GM18499 (cell line): Measurements from ENCODE around the gene KRT1.

Experiments
- ATAC-seq: cut with Tn5 transposase; IDR thresholded peaks from one replicate; pipeline ENCODE4 v1.9.1; 2021; ENCODE audit warnings: moderate number of reproducible peaks; ENCODE audit not compliant: insufficient read depth, unreplicated experiment

KRT1 gene

DNA sequence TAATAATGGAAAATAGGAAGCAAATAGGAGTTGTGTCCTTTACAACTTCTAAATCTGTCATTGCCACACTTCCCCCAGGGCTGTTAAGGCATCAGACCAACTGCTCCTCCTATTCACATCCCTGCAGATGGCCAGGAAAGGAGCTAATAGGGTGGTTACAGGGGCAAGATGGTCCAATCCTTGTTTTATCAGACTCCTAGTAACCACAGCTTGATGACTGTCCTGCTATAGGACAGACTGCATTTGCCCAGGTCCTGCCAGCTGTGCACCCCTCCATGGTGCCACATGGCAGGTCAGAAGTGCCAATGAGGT is 17.3 kb downstream of the KRT1 start:
- ATAC-seq = no peak

DNA sequence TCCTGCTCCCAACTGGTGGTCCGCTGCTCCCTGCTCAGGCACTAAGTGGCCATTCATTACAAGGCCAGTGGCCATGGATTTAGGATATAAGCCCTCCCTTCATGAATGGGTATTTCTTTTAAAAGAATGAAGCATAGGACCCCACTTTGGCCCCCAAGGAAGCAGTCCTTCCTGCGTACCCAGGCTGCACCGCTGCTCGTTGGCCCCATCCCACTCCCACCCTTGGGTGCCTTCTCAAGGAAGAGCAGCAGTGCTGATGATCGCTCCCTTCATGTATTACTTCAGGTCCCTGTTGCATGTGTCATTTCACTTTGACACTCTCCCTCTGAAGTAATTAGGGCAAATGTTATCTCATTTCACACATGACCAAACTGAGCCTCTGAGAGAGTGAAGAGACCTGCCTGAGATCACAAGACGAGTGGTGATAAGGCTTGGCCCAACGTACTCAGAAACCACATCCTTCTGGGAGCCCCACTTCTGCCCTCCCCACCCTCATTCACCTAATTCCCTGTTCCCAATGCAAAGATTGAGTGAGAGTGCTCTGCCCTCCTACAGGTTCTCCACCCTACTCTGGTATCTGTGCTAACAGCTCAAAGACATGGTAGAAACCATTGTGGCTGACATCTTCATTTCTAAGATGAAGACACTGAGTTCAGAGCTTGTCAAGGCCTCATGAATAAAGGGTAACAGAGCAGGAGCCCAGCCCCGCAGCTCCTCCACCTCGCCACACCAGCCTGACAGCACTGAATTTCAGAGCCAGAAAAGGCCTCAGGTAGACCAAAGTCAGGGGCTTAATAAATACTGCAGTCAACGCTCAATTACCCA is 17.9 kb downstream of the KRT1 start:
- ATAC-seq = no peak

DNA sequence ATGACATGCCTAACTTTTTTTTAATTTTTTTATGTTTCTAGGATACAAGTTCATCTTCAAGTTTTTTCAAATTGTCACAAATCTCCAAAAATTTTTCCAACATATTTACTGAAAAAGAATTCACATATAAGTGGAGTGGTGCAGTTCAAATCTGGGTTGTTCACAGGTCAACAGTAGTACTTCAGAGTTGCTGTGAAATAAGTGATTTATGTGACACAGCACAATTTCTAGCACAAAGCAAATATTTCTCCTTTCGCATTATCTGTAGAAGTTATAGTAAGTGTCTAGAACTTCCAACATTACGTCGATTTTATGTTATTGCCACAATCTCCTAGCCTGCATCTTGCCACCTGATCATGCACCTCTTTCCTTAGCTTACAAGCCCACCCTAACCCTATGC is 18.5 kb downstream of the KRT1 start:
- no peak for ATAC-seq

DNA sequence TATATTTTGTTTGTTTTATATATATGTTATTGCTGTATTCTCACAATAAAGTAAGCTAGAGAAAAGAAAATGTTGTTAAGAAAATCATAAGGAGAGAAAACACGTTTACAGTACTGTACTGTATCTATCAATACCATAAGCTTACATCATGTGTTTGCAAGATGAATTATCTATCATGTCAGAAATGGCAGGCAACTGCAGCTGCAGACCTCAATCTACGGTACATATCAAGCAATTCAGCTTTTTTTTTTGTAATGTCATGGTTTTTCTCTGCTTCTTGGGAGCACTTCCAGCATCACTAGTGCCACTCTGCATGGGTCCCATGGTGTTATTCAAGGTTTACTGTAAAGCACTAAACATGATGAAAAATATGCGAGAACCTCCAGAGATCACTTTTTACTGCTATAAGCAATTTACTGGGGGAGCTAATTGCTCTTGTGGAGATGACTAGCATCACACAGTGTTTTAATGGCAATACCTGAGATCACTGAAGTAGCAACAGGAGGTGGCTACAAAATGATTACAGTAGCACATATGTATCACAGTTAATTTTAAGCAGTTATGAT is 19.2 kb downstream of the KRT1 start:
- ATAC-seq = no peak

DNA sequence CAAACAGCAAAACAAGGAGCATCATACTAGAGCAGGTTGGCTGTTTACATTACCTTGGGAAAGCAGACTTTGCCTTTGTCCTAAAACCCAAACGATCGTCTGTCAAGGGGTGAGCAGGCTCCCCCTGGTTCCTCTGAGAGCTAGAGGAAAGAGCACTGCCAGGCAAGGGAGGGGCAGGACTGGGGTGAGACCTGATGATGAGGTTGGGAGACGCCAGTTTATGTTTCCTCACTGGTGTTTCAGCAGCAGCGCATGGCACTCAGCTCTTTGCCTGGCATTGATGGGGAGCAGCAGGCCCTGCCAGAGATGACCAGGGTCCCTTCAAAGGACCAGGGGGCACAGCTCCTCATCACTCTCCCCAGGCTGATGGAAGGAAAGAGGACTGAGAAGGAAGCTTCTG is 20.3 kb downstream of the KRT1 start:
- ATAC-seq = no peak

DNA sequence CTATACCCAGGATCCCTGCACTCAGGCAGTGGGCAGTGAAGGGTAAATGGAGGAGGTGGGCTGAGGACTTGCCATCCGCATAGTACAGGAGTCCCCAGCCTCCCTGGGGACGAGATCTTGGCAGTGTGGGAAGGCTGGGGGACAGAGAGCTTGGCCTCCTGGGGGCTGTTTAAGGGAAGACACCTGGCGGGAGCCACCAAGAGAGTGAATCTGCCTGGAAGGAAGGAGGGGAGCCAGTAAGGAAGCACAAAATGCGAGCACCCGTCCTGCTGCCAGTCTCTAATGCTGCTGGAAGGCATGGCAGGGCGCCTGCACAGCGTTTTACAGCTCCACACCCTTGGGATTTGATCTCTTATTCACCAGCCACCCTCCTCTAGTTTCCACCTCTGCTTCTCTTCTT is 20.8 kb downstream of the KRT1 start:
- ATAC-seq = no peak

DNA sequence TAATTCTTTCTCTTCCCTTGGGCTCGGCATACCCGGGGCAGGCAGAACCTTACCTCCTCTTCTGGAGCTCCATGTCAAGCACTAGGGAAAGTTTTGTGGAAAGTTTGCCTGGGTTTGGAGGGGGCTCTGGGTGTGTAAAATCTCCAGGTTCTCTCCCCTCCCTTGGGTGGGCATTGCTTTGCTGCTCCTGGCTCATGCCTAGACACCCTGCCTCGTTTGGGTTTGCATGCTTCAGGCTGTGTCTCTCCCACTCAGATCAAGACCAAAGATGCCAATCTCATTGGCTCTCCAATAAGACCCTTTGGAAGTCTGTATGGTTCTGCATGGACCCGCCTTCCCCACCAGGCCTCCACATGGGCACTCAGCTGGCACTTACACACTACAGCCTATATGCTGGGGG is 22.0 kb downstream of the KRT1 start:
- ATAC-seq = no peak

DNA sequence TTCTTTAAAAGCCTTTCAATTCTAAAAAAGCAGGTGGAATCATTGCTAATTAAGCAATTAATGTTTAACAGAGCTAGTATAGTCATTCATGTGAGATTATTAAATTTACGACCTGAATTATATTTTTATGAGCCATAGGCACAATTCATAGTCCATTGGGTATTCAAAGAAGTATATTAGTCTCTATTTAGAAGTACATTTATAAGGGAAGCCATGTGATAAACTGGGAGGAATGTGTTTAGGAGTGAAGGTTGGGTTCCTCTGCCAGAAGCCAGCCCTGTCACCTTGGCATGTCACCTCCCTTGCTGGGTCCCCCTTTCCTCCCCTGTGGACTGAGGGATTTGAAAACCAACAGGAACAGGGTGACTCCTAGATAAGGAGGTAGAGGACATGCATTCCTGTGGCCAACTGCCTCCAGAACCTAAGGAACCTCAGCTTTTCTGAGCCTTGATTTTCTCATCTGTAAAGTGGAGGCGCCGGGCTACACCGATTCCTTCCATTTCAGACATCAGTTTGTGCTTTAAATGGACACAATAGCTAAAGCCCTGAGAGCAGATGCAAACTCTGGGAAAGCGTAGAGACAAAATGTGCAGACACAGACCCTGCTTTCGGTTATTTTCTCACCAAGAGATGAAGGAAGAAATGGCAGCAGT is 22.8 kb downstream of the KRT1 start:
- no peak for ATAC-seq

DNA sequence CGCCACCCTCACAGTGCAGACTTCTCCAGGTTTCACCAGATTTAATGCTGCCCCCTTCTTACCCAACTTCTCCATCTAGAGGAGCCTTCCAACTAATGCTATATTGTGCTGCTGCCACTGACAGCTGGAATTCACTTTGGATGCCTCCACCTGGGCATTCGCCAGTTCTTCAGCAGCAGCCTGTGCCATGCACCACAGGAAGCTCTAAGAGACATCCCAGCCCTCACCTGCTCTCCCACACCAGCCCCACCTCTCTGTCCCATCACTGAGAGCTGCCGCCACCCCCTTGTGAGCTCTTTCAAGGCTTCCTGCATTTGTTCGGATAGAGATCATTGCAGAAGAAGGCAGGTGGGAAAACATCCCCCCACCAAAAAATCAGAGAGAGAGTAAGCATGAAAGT is 23.6 kb downstream of the KRT1 start:
- ATAC-seq = no peak

DNA sequence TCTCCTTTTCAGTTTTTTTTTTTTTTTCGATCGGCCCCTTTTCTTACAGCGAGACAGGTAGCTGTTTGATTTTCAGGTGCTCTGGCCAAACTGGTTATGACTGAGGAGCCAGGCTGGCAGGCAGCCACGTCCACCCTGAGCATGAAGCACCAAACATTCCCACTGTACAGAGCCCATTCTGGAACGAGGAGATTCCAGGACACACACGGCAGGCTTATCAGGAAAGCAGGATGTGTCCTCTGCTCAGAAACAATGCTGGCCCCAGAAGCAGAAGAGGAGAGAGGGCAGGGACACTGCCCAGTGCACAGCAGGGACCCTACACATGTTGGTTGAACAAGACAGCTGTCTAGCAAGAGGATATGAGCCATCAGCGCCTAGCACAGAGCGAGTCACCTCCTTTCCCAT is 24.5 kb downstream of the KRT1 start:
- ATAC-seq = no peak

DNA sequence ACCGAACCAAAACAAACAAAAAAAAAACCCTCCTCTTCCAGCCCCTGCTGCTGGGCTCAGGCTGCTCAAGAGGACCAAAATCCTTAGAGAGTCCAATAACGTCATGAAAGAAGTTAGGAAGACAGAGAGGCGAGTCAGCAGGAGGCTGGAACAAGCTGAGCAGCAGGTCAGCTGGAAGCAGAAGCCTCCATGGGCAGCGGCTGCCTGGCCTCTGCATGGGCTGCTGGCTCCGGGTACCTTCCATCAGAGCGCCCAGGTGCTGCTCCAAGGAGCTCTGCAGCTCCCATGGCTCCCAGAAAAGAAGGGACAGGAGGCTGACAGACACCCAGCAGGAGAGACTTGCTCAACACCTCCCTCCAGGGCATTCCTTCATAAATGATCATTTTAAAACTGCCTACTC is 25.0 kb downstream of the KRT1 start:
- no peak for ATAC-seq

DNA sequence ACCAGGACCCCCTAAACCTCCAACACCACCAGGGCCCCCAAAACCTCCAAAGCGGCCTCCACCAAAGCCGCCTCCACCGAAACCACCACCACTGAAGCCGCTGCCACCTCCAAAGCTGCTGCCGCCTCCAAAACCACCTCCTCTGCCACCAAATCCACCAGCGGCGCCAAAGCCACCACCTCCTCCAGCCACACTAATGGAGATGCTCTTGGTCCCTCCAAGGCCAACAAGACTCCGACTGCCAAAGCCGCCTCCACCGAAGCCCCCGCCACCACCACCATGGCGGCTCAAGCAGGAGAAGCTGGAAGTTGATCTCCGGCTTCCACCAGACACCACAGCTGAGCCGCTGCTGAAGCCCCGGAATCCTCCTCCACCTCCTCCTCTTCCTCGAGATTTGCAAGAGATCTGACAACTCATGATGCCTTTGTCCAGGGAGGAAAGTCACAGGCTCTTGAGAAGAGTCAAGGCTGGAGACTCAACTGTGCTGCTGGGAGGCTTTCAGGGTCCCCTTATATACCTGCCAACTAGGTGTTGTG is 28.4 kb downstream of the KRT1 start, which contains the start of gene KRT2:
Gene KRT2, minus strand, starts transcription at position 486 of the 536 bp plus-strand sequence. Its CDS starts 69 bp downstream, at position 417.
- ATAC-seq = no peak

DNA sequence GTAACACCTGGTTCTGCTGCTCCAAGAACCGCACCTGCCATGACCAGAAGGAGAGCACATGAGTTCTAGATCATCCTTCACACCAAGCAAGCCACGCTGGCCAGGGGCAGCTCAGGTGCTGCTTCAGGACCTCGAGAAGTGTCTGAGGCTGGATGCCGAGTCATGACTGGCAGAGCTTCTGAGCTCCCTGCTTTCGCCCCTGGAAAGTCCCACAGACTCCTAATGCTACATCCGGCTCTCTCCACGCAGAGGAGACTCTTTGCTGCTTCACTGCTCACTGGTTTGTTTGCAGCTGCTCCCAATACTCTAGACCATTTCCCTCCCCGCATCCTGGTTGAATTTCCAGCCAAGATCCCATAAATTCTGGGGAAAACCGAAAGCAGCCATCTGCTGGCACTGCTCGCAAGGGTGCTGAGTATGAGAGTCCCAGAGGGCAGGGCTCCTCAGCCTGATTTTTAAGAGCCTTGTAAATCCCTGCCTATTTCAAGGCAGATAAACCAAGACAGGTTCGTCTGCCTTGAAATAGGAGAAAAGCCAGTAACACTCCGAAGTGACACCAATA is 29.6 kb downstream of the KRT1 start:
- no peak for ATAC-seq

DNA sequence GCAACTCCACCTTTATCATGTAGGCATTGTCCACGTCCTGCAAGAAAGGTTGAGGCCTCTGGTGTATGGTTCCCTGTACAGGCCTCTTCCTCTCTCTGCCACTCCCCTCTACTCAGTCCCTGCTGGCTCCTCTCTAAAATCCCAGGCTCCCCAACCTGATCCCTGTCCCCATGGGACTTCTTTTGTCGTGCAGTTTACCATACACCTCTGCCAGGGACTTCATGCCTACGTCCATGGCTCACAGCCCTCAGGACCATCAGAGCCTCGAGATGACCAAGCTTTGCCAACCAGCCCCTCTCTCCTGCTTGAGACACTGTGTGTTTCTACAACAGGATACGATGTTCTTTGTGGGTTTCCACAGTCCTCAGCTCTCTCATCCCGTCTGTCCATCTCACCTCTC is 31.1 kb downstream of the KRT1 start:
- no peak for ATAC-seq

DNA sequence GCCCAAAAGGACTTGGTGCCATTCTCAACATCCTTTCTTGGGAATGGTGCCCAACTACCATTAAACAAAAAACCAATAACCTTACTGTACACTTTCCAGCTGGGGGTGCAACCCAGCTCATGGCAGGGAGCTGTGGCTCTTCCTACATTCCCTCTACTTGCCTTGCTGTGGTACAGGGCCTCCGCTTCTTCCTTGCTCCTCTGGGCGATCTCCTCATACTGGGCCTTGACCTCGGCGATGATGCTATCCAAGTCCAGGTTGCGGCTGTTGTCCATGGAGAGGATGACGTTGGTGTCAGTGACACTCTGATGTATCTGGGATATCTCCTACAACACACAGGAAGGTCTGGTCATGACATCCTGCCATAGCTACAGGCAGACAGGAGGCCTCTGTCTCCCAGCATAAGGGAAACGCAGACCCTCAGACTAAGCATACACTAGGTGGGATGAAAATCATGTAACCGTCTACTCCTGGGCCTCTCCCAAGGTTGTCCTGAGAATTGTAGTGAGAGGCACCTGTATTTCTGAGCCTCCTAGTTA is 32.1 kb downstream of the KRT1 start:
- no peak for ATAC-seq

DNA sequence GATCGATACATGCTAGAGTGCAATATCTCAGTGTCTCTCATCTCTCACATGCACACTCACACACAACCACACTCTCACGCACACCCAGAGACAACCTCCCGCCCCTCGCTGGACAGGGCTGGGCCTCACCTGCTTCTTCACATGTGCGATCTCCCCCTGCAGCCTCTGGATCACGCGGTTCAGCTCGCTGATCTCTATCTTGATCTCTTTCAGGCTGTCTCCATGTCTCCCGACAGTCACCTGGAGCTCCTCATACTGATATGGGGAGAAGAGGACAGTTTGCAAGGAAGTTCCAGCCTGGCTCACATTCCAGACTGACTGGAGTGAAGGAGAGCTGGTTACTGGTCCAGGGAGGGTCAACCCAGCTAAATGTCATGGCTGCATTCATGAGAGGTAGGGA is 32.6 kb downstream of the KRT1 start:
- no peak for ATAC-seq

DNA sequence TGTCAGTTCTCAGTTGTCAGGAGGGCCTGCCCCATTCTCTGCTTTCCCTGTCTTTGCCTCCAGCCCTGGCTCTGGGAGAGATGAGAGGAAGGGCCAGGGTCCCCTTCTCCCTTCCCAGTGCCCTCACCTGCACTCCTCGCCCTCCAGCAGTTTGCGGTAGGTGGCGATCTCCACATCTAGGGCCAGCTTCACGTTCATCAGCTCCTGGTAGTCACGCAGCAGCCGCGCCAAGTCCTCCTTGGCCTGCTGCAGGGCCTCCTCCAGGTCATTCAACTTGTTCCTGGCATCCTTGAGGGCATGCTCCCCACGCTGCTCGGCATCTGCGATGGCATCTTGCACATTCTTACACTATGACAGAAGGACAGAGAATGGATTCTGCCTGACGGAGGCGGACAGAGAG is 33.6 kb downstream of the KRT1 start:
- no peak for ATAC-seq

DNA sequence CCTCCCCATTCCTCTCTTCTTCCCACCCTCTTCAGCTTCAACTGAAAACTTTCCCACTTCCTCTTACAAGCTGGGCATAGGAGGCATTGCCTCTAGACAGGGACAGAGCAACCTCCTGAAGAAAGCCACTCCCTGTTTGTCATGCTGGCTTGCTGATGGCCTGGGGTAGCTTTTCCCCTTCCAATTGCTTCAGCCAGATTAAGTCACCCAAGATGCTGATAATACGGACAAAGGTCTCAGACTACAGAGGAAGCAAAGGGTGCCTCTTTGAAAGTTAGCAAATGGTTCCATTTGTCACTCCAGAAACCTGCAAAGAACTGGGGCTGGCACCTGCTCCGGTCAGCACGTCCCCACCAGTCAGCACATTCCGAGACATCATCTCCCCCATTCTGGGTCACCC is 34.2 kb downstream of the KRT1 start:
- ATAC-seq = no peak

DNA sequence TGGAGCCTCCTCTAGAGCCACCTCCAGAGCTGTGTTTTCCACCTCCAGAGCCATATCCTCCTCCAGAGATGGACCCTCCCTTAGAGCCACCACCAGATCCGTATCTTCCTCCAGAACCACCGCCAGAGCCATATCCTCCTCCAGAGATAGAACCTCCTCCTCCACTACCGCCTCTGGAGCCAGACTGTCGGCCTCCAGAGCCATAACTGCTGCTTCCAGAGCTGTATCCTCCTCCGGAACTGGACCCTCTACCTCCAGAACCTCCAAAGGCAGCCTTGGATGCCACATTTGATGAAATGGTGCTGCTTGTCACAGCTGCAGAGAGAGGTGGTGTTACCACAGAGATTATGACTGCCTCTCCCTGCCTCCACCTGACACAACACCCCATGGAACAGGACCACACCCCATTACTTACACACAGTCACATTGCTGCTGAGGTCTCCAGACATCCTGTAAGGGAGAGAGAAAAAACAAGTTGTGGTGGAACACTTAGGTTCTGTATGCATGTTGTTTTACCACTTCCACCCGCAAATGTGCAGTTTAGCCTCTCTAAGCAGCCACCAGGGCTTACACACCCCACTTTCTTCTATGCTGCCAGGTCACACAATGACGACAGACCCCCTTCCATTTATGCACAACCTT is 35.0 kb downstream of the KRT1 start:
- no peak for ATAC-seq

DNA sequence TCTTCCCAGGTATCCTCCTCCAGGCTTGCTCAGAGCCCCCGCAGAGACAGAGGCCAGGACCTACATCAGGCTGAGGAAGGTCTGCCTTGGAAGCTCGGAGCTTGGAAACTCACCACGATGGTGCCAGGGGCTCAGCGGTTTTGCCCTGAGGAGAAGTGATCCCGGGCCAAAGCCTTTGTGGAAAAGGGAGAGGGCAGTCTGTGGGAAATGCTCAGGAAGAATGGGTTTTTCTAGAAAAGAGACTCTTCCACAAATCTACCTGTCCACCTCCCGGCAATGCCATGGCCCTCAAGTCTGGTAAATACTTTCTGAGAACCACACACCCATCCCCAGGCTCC is 36.2 kb downstream of the KRT1 start:
- ATAC-seq = no peak
